Ectodermal cell (in vitro differentiated cells): ENCODE results near the gene KCNA3.

ENCODE experiments used
- H3K27ac ChIP-seq: 2 replicates; pipeline ENCODE4 v1.7.0; 2013; ENCODE audit warnings: mild to moderate bottlenecking, low read depth, low read length; ENCODE audit not compliant: insufficient read depth, poor library complexity, severe bottlenecking
- H3K27me3 ChIP-seq: 2 replicates; pipeline ENCODE4 v1.7.0; 2013; ENCODE audit warnings: mild to moderate bottlenecking, low read length; ENCODE audit not compliant: insufficient read depth, control insufficient read depth, poor library complexity, severe bottlenecking
- H3K36me3 ChIP-seq: one replicate; pipeline ENCODE4 v1.7.0; 2013; ENCODE audit warnings: low read length; ENCODE audit not compliant: control insufficient read depth, insufficient read depth
- H3K4me1 ChIP-seq: one replicate; pipeline ENCODE4 v1.7.0; 2013; ENCODE audit warnings: low read length; ENCODE audit not compliant: control insufficient read depth, insufficient read depth
- H3K4me3 ChIP-seq: 2 replicates; pipeline ENCODE4 v1.7.0; 2013; ENCODE audit warnings: low read depth, low read length, control low read depth; ENCODE audit not compliant: insufficient read depth
- H3K9me3 ChIP-seq: 2 replicates; pipeline ENCODE4 v1.7.0; 2013; ENCODE audit warnings: mild to moderate bottlenecking, low read length, moderate library complexity; ENCODE audit not compliant: control insufficient read depth
- WGBS, 2 experiments: methylation state at CpG; one replicate each; pipeline ENCODE4 v1.1.7; 2013; ENCODE audit warnings: missing lambda C conversion rate in 2 of 2; 5-methylcytosine and 5-hydroxymethylcytosine counted together

Gene KCNA3

GRCh38 chr1:110643879-110644472 is 30.8 kb downstream of the KCNA3 start:
- Histone ChIP-seq H3K9me3 (no peaks in the 10 kb centered on the region), H3K4me1 (no peaks in the 10 kb centered on the region), H3K27me3 (no peaks in the 10 kb centered on the region), H3K36me3 (no peaks in the 10 kb centered on the region), H3K4me3 (no peak overlapping the region), H3K27ac (no peak overlapping the region)
- WGBS, 2 experiments = 53 to 58% methylated on average over 4 of the region's 4 CpGs

- Histone ChIP-seq H3K9me3 (no peaks in the 10 kb centered on the region), H3K4me1 (no peaks in the 10 kb centered on the region), H3K27ac (no peak overlapping the region), H3K27me3 (no peaks in the 10 kb centered on the region), H3K4me3 (no peak overlapping the region), H3K36me3 (no peaks in the 10 kb centered on the region)
- WGBS, 2 experiments = 91 to 95% methylated on average over 2 of the region's 2 CpGs
Observed at GRCh38 chr1:110639724-110640386, 34.9 kb downstream of the KCNA3 start.

DNA sequence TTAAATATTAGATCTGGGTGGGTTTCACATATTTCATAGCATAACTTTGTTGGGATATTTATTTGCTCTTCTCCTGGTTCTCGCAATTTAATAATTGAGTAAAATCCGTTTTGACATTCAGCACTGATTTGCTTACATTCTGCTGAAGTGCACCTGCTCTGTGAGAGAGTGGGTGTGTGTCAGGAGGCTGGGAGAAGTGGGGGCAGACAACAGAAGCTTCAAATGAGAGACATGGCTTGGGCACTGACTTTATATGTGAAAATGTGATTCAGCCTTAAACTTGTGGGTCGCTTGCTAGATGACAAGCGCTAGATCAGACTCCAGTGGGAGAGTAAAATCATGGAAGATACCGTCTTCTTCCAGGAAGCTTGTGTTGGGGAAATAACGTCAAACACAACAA is 36.2 kb downstream of the KCNA3 start:
- no peaks in the 10 kb centered on the region for H3K9me3 ChIP-seq
- WGBS, 2 experiments = 92 to 96% methylated on average over 6 of the region's 6 CpGs
- no peaks in the 10 kb centered on the region for H3K36me3 ChIP-seq
- H3K4me3 ChIP-seq = no peak overlapping the region
- H3K4me1 ChIP-seq = no peaks in the 10 kb centered on the region
- H3K27ac ChIP-seq = no peak overlapping the region
- no peaks in the 10 kb centered on the region for H3K27me3 ChIP-seq

DNA sequence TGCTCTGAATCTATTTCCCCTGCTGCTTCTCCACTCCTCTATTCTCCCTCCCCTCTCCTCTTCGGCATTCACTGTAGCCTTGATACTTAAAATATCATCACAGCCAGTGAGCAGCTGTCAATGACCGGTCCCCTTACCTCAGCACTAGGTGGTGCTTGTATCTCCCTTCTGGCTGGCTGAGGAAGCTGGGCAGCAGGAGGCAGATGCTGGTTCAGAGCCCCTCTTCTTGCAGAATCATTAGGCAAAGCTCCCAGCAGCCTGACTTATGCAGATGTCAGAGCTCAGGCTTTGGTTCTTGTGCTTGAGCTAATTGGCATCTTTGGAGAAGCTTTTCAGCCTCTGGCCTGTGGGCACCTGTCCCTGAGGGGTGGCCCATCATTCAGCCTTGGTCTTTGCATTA is 36.7 kb downstream of the KCNA3 start:
- H3K27ac ChIP-seq = no peak overlapping the region
- H3K9me3 ChIP-seq = no peaks in the 10 kb centered on the region
- no peaks in the 10 kb centered on the region for H3K27me3 ChIP-seq
- no peak overlapping the region for H3K4me3 ChIP-seq
- 74 to 79% methylated on average over 2 of the region's 2 CpGs for WGBS, 2 experiments
- H3K4me1 ChIP-seq = no peaks in the 10 kb centered on the region
- no peaks in the 10 kb centered on the region for H3K36me3 ChIP-seq

DNA sequence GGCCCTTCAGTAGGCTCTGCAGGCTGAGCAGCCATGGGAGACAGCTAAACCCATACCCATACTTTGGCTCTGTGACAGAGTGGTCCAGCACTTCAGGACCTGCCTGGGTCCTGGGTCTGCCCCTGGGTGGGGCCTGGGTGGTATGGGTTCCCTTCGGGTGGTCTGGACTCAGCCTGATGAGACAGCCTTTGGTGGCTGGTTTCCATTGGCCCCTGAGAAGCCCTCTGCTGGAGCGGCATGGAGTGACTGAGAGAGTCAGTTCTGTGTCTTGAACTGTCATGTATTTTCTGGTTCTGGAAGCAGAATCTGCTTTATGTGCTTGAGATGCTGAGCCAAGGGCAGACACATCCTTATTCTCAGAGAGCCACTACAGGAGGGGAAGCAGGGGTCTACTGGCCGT is 37.3 kb downstream of the KCNA3 start:
- H3K9me3 ChIP-seq = no peaks in the 10 kb centered on the region
- H3K27ac ChIP-seq = no peak overlapping the region
- WGBS, 2 experiments = 77 to 83% methylated on average over 3 of the region's 3 CpGs
- no peaks in the 10 kb centered on the region for H3K36me3 ChIP-seq
- no peaks in the 10 kb centered on the region for H3K4me1 ChIP-seq
- H3K4me3 ChIP-seq = no peak overlapping the region
- H3K27me3 ChIP-seq = no peaks in the 10 kb centered on the region

DNA sequence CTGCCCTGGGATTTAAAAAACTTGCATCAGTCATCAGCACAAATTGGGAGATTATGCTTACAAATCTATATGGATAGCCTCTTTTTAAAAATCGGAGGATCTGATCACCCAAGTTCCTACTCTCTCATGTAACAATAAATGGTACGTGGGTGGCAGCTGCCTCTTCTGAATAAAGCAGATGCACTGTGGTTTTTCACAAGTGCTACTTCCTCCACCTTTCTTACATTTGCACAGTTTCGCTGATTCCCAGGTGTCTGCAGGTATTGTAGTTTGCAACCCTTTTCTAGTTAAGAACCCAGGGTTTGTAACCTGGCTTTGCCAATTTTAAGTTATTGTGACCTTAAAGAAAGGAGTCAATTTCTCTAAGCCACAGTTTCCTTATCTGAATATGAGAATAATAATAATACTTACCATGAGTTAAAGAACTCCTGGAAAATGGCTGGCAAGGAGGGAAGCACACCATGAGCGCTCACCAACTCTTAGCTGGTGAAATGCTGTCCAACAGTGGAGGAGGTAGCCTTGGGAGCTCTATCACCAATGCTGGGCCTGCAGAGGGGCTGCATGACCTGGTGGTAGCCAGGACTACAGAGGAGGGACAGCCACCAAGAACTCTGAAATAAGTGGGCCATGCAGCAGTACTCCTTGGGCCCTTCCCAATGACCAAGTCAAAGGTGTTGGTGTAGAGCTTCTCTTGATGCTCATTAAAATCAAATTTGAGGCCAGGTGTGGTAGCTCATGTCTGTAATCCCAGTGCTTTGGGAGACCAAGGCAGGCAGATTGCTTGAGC is 38.4 kb downstream of the KCNA3 start:
- H3K36me3 ChIP-seq = no peaks in the 10 kb centered on the region
- H3K9me3 ChIP-seq = no peaks in the 10 kb centered on the region
- H3K4me1 ChIP-seq = no peaks in the 10 kb centered on the region
- no peaks in the 10 kb centered on the region for H3K27me3 ChIP-seq
- H3K27ac ChIP-seq = no peak overlapping the region
- no peak overlapping the region for H3K4me3 ChIP-seq
- 93 to 97% methylated on average over 4 of the region's 4 CpGs for WGBS, 2 experiments

DNA sequence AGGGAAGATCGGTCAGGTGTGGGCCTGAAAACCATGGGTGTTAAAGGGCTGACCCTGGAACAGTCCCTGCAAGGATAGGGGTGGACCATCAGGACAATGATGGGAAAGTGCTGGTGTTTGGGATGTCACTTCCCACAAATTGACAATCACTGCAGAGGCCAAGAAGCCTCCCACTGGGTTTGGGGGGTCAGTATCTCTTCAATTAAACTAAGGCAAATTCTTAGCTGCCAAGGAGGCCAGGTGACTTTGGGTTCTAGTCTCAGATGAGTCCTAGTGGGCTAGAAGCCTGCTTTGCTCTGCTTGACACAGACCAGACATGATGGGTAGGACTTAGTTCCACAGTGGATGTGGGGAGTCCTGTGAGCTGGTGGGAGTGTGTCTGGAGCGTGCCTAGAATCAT is 39.3 kb downstream of the KCNA3 start:
- Histone ChIP-seq H3K4me3 (no peak overlapping the region), H3K27me3 (no peaks in the 10 kb centered on the region), H3K27ac (no peak overlapping the region), H3K9me3 (no peaks in the 10 kb centered on the region), H3K4me1 (no peaks in the 10 kb centered on the region), H3K36me3 (no peaks in the 10 kb centered on the region)
- 90 to 94% methylated on average over 2 of the region's 2 CpGs for WGBS, 2 experiments

DNA sequence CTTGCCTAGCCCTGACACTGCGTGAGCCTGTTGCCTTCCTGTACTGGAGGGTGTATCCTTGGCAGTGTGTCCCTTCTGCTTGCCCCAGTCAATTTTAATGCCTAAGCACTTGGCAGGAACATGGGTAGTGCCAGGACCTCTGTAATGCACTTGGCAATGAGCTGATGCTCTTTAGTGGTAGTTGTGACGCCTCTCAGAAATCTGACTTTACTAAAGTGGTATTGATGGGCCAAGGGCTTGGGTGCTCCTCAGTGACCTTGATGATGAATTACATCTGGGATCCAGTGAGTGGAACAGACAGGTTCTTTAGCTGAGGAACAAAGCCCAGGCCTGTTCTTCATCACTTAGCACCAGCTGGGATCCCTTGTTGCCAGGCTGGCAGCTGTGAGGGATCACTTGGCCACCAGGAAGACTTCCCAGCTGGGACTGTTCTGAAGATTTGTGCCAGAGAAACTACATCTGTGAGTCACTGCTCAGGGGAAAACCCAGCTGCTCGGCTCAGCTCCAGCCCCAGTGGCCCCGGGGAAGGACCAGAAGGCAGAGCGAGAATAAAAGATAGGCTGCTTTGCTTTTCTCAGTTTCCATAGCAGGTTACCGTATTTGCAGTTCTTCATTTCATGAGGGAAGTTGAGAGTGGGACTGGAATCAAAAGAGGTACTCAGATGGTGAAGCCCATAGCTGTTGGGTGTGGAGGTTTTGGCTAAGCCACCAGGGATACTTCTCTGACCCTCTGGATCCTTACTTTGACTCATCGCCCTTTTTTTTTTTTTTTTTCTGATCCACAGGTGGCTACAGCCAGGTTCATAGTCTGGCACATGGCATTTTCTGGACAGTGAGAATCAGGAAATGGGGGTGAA is 40.1 kb downstream of the KCNA3 start:
- no peaks in the 10 kb centered on the region for H3K4me1 ChIP-seq
- 93% methylated on average over 7 of the region's 7 CpGs for WGBS, 2 experiments
- no peak overlapping the region for H3K4me3 ChIP-seq
- H3K36me3 ChIP-seq = no peaks in the 10 kb centered on the region
- H3K27me3 ChIP-seq = no peaks in the 10 kb centered on the region
- H3K9me3 ChIP-seq = no peaks in the 10 kb centered on the region
- H3K27ac ChIP-seq = no peak overlapping the region

GRCh38 chr1:110634086-110634454 is 40.7 kb downstream of the KCNA3 start:
- no peaks in the 10 kb centered on the region for H3K36me3 ChIP-seq
- H3K27me3 ChIP-seq = no peaks in the 10 kb centered on the region
- no peak overlapping the region for H3K27ac ChIP-seq
- no peaks in the 10 kb centered on the region for H3K9me3 ChIP-seq
- H3K4me3 ChIP-seq = no peak overlapping the region
- no peaks in the 10 kb centered on the region for H3K4me1 ChIP-seq
- 67 to 93% methylated on average over 1 of the region's 1 CpG for WGBS, 2 experiments

DNA sequence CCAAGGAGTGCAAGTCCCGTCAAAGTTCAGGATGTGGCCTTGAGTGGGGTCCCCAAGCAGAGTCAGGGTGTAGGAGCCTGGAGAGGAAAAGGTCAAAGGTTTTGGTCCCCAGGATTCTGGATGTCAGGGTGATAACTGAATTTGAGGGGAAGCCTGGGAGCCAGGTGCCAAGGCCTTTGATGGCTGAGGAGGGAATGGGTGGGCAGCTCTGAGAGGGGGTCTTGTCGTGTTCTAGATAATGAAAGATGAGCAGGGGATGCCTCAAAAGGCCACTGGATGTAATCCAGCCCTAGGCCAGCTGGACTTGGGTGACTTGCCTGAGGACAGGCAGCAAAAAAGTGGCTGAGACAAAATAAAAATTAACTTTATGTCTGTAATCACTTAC is 41.1 kb downstream of the KCNA3 start:
- no peak overlapping the region for H3K4me3 ChIP-seq
- no peaks in the 10 kb centered on the region for H3K27me3 ChIP-seq
- H3K36me3 ChIP-seq = no peaks in the 10 kb centered on the region
- no peak overlapping the region for H3K27ac ChIP-seq
- 83 to 93% methylated on average over 2 of the region's 2 CpGs for WGBS, 2 experiments
- no peaks in the 10 kb centered on the region for H3K4me1 ChIP-seq
- H3K9me3 ChIP-seq = no peaks in the 10 kb centered on the region
